Right atrium auricular region (tissue), 2 donors: ENCODE data around the gene UBE3A. TPM values are rescaled to one million over a fixed set of nuclear protein-coding genes. Genes with fewer than 3 reads are reported as not detected.

Experiments used
- DNase-seq: peaks from one replicate; pipeline ENCODE4 v3.0.0-alpha.2; 2019; ENCODE audit warnings: low spot score
- H3K27ac ChIP-seq, 2 donors: fragments of 200-600 bp; sonication (generic); 1 replicate in 1 of 2; 2 replicates in 1 of 2; pipeline ENCODE4 v1.5.1; 2016 to 2019
- H3K27me3 ChIP-seq, 2 donors: fragments of 200-600 bp; sonication (generic); one replicate each; pipeline versions ENCODE4 v1.5.1 to v1.6.0; 2017 to 2019
- H3K36me3 ChIP-seq: fragments of 200-600 bp; sonication (generic); one replicate; pipeline ENCODE4 v1.5.1; 2016
- H3K4me1 ChIP-seq, 2 donors: fragments of 200-600 bp; sonication (generic); one replicate each; pipeline versions ENCODE4 v1.5.1 to v1.6.0; 2017 to 2019
- H3K4me3 ChIP-seq, 2 donors: fragments of 200-600 bp; sonication (generic); 1 replicate in 1 of 2; 2 replicates in 1 of 2; pipeline ENCODE4 v1.5.1; 2017 to 2019; ENCODE audit warnings: mild to moderate bottlenecking in 1 of 2, moderate library complexity in 1 of 2
- H3K9me3 ChIP-seq, 2 donors: fragments of 200-600 bp; sonication (generic); one replicate each; pipeline ENCODE4 v1.5.1; 2019
- CTCF ChIP-seq, 2 donors: fragments of 200-600 bp; sonication (generic); IDR thresholded peaks; one replicate each; pipeline ENCODE4 v1.5.1; 2019; ENCODE audit warnings: antibody characterized with exemption in 2 of 2
- total RNA-seq, 2 donors: library from RNA; depleted of rRNA; stranded (reverse); fragments of >200 nt; gene quantifications; one replicate each; pipeline ENCODE4 v1.1.0, GENCODE V29; 2016

UBE3A gene
- total RNA-seq, 2 donors from 2014 or later, result 63.3 to 65.3 TPM

GRCh38 chr15:25427861-25428260 is 11.0 kb downstream of the UBE3A start:
- peaks cover 0 to 34% of the 10 kb centered on the region in 2 donors for H3K4me1 ChIP-seq

GRCh38 chr15:25426896-25427610 is 11.8 kb downstream of the UBE3A start:
- no peak overlapping the region for H3K27ac ChIP-seq
- no peak overlapping the region for H3K4me3 ChIP-seq
- no peaks in the 10 kb centered on the region for H3K36me3 ChIP-seq
- TF ChIP-seq CTCF (IDR thresholded peaks at IDR 0.05), result no peak
- no peaks in the 10 kb centered on the region for H3K9me3 ChIP-seq
- no peaks in the 10 kb centered on the region for H3K27me3 ChIP-seq
- DNase-seq, result no peak
- peaks cover 0 to 26% of the 10 kb centered on the region in 2 donors for H3K4me1 ChIP-seq

More at GRCh38 chr15:25427861-25428260, 11.0 kb downstream of the UBE3A start:
- DNase-seq, result no peak
- TF ChIP-seq CTCF (IDR thresholded peaks at IDR 0.05), result no peak
- no peak overlapping the region for H3K27ac ChIP-seq
- H3K4me3 ChIP-seq, result no peak overlapping the region
- no peaks in the 10 kb centered on the region for H3K27me3 ChIP-seq
- H3K9me3 ChIP-seq, result no peaks in the 10 kb centered on the region
- H3K36me3 ChIP-seq, result no peaks in the 10 kb centered on the region

- no peaks in the 10 kb centered on the region for H3K9me3 ChIP-seq
- no peaks in the 10 kb centered on the region for H3K36me3 ChIP-seq
- no peak overlapping the region for H3K4me3 ChIP-seq
- peaks cover 0 to 14% of the 10 kb centered on the region in 2 donors for H3K4me1 ChIP-seq
- no peaks in the 10 kb centered on the region for H3K27me3 ChIP-seq
- no peak overlapping the region for H3K27ac ChIP-seq
- no peak for TF ChIP-seq CTCF (IDR thresholded peaks at IDR 0.05)
- DNase-seq, result no peak
Observed at GRCh38 chr15:25424073-25424472, 14.8 kb downstream of the UBE3A start.

- no peaks in the 10 kb centered on the region for H3K9me3 ChIP-seq
- H3K4me1 ChIP-seq, result peaks cover 0 to 11% of the 10 kb centered on the region in 2 donors
- no peak overlapping the region for H3K4me3 ChIP-seq
- no peak overlapping the region for H3K27ac ChIP-seq
- no peak for DNase-seq
- H3K36me3 ChIP-seq, result no peaks in the 10 kb centered on the region
- TF ChIP-seq CTCF (IDR thresholded peaks at IDR 0.05), result no peak
- H3K27me3 ChIP-seq, result no peaks in the 10 kb centered on the region
Observed at GRCh38 chr15:25422021-25422420, 16.8 kb downstream of the UBE3A start.

- TF ChIP-seq CTCF (IDR thresholded peaks at IDR 0.05), result no peak
- no peak for DNase-seq
- no peaks in the 10 kb centered on the region for H3K4me1 ChIP-seq
- no peak overlapping the region for H3K4me3 ChIP-seq
- H3K36me3 ChIP-seq, result no peaks in the 10 kb centered on the region
- H3K27ac ChIP-seq, result no peak overlapping the region
- no peaks in the 10 kb centered on the region for H3K27me3 ChIP-seq
- no peaks in the 10 kb centered on the region for H3K9me3 ChIP-seq
Observed at GRCh38 chr15:25418202-25418601, 20.6 kb downstream of the UBE3A start.

- TF ChIP-seq CTCF (IDR thresholded peaks at IDR 0.05), result no peak
- Histone ChIP-seq H3K27me3 (no peaks in the 10 kb centered on the region), H3K4me1 (no peaks in the 10 kb centered on the region), H3K36me3 (no peaks in the 10 kb centered on the region), H3K4me3 (no peak overlapping the region), H3K9me3 (no peaks in the 10 kb centered on the region), H3K27ac (no peak overlapping the region)
- no peak for DNase-seq
Observed at GRCh38 chr15:25417604-25418003, 21.2 kb downstream of the UBE3A start.
